ENCODE measurements around the gene SLC22A14.

GRCh38 chr3:38312356-38312755, 30.3 kb downstream of the SLC22A14 start:
- TF ChIP-seq CTCF (IDR thresholded peaks at IDR 0.05) (no peak), POLR2A (IDR thresholded peaks at IDR 0.05; ENCODE audit: low read depth) (no peak)
